HEK293 (cell line): Measurements from ENCODE around the gene TIMM50.

Source experiments
- BCL11A ChIP-seq: fragments of 450-650 bp; formaldehyde crosslinking; IDR thresholded peaks from 2 replicates; pipeline ENCODE4 v1.5.1; 2016; ENCODE audit warnings: low read depth, missing biosample characterization, missing genetic modification characterization
- HOXC10 ChIP-seq: sonication (generic); formaldehyde crosslinking; IDR thresholded peaks from 2 replicates; pipeline ENCODE4 v1.8.1; 2023; ENCODE audit warnings: mild to moderate bottlenecking, missing genetic modification reagents
- IKZF3 ChIP-seq: fragments of 450-650 bp; IDR thresholded peaks from 2 replicates; pipeline ENCODE4 v1.5.0; 2018; ENCODE audit warnings: missing biosample characterization, mild to moderate bottlenecking, missing genetic modification characterization, moderate library complexity
- KLF9 ChIP-seq: fragments of 450-650 bp; formaldehyde crosslinking; IDR thresholded peaks from 2 replicates; pipeline ENCODE4 v1.5.1; 2016; ENCODE audit warnings: missing biosample characterization, missing genetic modification characterization, low read depth
- PRDM1 ChIP-seq: fragments of 450-650 bp; formaldehyde crosslinking; IDR thresholded peaks from 2 replicates; pipeline ENCODE4; 2016; ENCODE audit warnings: missing biosample characterization, missing genetic modification characterization
- TSHZ1 ChIP-seq: fragments of 450-650 bp; formaldehyde crosslinking; IDR thresholded peaks from 2 replicates; pipeline ENCODE4 v1.5.1; 2016; ENCODE audit warnings: missing biosample characterization, missing genetic modification characterization, borderline replicate concordance
- ZBTB10 ChIP-seq: fragments of 450-650 bp; formaldehyde crosslinking; IDR thresholded peaks from 2 replicates; pipeline ENCODE4 v1.5.1; 2016; ENCODE audit warnings: missing biosample characterization, missing genetic modification characterization
- ZFHX2 ChIP-seq: fragments of 450-650 bp; formaldehyde crosslinking; conservative IDR thresholded peaks from 2 replicates; pipeline ENCODE4 v1.5.1; 2016; ENCODE audit warnings: missing biosample characterization, missing genetic modification characterization
- ZNF112 ChIP-seq: fragments of 450-650 bp; formaldehyde crosslinking; IDR thresholded peaks from 2 replicates; pipeline ENCODE4 v1.5.0; 2017; ENCODE audit warnings: missing biosample characterization, missing genetic modification characterization
- ZNF138 ChIP-seq: fragments of 450-650 bp; formaldehyde crosslinking; IDR thresholded peaks from 2 replicates; pipeline ENCODE4 v1.5.1; 2016; ENCODE audit warnings: missing biosample characterization, missing genetic modification characterization, borderline replicate concordance
- ZNF221 ChIP-seq: fragments of 450-650 bp; formaldehyde crosslinking; IDR thresholded peaks from 2 replicates; pipeline ENCODE4 v1.5.1; 2017; ENCODE audit warnings: missing biosample characterization, missing genetic modification characterization, borderline replicate concordance
- ZNF239 ChIP-seq: fragments of 450-650 bp; formaldehyde crosslinking; IDR thresholded peaks from 2 replicates; pipeline ENCODE4 v1.5.1; 2016; ENCODE audit warnings: missing biosample characterization, missing genetic modification characterization
- ZNF266 ChIP-seq: fragments of 450-650 bp; formaldehyde crosslinking; IDR thresholded peaks from 2 replicates; pipeline ENCODE4 v1.5.1; 2016; ENCODE audit warnings: missing biosample characterization, missing genetic modification characterization, low read depth
- ZNF341 ChIP-seq: fragments of 450-650 bp; formaldehyde crosslinking; IDR thresholded peaks from 2 replicates; pipeline ENCODE4; 2016; ENCODE audit warnings: low read depth, missing biosample characterization, missing genetic modification characterization
- ZNF362 ChIP-seq: fragments of 450-650 bp; formaldehyde crosslinking; IDR thresholded peaks from 2 replicates; pipeline ENCODE4 v1.5.1; 2016; ENCODE audit warnings: missing biosample characterization, missing genetic modification characterization
- ZNF366 ChIP-seq: fragments of 450-650 bp; formaldehyde crosslinking; conservative IDR thresholded peaks from 2 replicates; pipeline ENCODE4 v1.5.1; 2016; ENCODE audit warnings: missing biosample characterization, missing genetic modification characterization
- ZNF423 ChIP-seq: fragments of 450-650 bp; formaldehyde crosslinking; IDR thresholded peaks from 2 replicates; pipeline ENCODE4 v1.5.1; 2016; ENCODE audit warnings: missing biosample characterization, missing genetic modification characterization
- ZNF426 ChIP-seq: fragments of 450-650 bp; formaldehyde crosslinking; IDR thresholded peaks from 2 replicates; pipeline ENCODE4 v1.5.1; 2017; ENCODE audit warnings: missing biosample characterization, missing genetic modification characterization, mild to moderate bottlenecking, inconsistent platforms, moderate library complexity
- ZNF558 ChIP-seq: fragments of 450-650 bp; formaldehyde crosslinking; IDR thresholded peaks from 2 replicates; pipeline ENCODE4 v1.5.1; 2016; ENCODE audit warnings: missing biosample characterization, missing genetic modification characterization
- ZNF626 ChIP-seq: fragments of 450-650 bp; sonication (Bioruptor Pico); formaldehyde crosslinking; IDR thresholded peaks from 2 replicates; pipeline ENCODE4 v1.5.1; 2018; ENCODE audit warnings: missing biosample characterization, missing genetic modification characterization, inconsistent platforms
- ZNF707 ChIP-seq: fragments of 450-650 bp; formaldehyde crosslinking; IDR thresholded peaks from 2 replicates; pipeline ENCODE4 v1.5.1; 2016; ENCODE audit warnings: missing biosample characterization, missing genetic modification characterization
- TF ChIP-seq, protein P1 (sequence below): fragments of 450-650 bp; formaldehyde crosslinking; IDR thresholded peaks from 2 replicates; pipeline ENCODE4 v1.5.1; 2016; ENCODE audit warnings: missing biosample characterization, missing genetic modification characterization
- TF ChIP-seq, protein P2 (sequence below): fragments of 450-650 bp; formaldehyde crosslinking; optimal IDR thresholded peaks from 2 replicates; pipeline ENCODE3; 2016; ENCODE audit warnings: missing biosample characterization, mild to moderate bottlenecking, missing genetic modification characterization
- TF ChIP-seq, protein P3 (sequence below): fragments of 450-650 bp; formaldehyde crosslinking; IDR thresholded peaks from 2 replicates; pipeline ENCODE4 v1.5.1; 2016; ENCODE audit warnings: missing biosample characterization, missing genetic modification characterization

Gene TIMM50

GRCh38 chr19:39532233-39533002, 51.8 kb downstream of the TIMM50 start, which contains the start of gene EID2B (continued):
- TF ChIP-seq, protein P1, sequence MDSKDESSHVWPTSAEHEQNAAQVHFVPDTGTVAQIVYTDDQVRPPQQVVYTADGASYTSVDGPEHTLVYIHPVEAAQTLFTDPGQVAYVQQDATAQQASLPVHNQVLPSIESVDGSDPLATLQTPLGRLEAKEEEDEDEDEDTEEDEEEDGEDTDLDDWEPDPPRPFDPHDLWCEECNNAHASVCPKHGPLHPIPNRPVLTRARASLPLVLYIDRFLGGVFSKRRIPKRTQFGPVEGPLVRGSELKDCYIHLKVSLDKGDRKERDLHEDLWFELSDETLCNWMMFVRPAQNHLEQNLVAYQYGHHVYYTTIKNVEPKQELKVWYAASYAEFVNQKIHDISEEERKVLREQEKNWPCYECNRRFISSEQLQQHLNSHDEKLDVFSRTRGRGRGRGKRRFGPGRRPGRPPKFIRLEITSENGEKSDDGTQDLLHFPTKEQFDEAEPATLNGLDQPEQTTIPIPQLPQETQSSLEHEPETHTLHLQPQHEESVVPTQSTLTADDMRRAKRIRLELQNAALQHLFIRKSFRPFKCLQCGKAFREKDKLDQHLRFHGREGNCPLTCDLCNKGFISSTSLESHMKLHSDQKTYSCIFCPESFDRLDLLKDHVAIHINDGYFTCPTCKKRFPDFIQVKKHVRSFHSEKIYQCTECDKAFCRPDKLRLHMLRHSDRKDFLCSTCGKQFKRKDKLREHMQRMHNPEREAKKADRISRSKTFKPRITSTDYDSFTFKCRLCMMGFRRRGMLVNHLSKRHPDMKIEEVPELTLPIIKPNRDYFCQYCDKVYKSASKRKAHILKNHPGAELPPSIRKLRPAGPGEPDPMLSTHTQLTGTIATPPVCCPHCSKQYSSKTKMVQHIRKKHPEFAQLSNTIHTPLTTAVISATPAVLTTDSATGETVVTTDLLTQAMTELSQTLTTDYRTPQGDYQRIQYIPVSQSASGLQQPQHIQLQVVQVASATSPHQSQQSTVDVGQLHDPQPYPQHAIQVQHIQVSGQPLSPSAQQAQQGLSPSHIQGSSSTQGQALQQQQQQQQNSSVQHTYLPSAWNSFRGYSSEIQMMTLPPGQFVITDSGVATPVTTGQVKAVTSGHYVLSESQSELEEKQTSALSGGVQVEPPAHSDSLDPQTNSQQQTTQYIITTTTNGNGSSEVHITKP (tag by site-specific recombination) = peak; percentile 30; the same call in 1 of the 2 replicates
- no peak for TF ChIP-seq PRDM1 (tag by site-specific recombination)
- TF ChIP-seq ZNF239 = no peak
- TF ChIP-seq ZNF626 = no peak
- TF ChIP-seq ZFHX2 (tag by site-specific recombination) = peak; percentile 42
- TF ChIP-seq ZNF366 (tag by site-specific recombination) = 0 out of 2 replicates have a peak, but pooled peaks have one; percentile 14
- no peak for TF ChIP-seq ZNF112 (tag by site-specific recombination)
- peak; percentile 76 for TF ChIP-seq ZNF341
- TF ChIP-seq ZNF426 (tag by site-specific recombination) = no peak
- 0 out of 2 replicates have a peak, but pooled peaks have one; percentile 13 for TF ChIP-seq ZBTB10 (tag by site-specific recombination)
- TF ChIP-seq KLF9 (tag by site-specific recombination) = peak; percentile 52; the same call in 1 of the 2 replicates
- no peak for TF ChIP-seq ZNF423
- no peak for TF ChIP-seq TSHZ1 (tag by site-specific recombination)
- no peak for TF ChIP-seq ZNF558
- no peak for TF ChIP-seq ZNF266
- TF ChIP-seq, protein P2, sequence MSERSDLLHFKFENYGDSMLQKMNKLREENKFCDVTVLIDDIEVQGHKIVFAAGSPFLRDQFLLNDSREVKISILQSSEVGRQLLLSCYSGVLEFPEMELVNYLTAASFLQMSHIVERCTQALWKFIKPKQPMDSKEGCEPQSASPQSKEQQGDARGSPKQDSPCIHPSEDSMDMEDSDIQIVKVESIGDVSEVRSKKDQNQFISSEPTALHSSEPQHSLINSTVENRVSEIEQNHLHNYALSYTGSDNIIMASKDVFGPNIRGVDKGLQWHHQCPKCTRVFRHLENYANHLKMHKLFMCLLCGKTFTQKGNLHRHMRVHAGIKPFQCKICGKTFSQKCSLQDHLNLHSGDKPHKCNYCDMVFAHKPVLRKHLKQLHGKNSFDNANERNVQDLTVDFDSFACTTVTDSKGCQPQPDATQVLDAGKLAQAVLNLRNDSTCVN (tag by site-specific recombination) = peak; percentile 92
- no peak for TF ChIP-seq ZNF362
- TF ChIP-seq BCL11A (tag by site-specific recombination) = no peak
- TF ChIP-seq, protein P3, sequence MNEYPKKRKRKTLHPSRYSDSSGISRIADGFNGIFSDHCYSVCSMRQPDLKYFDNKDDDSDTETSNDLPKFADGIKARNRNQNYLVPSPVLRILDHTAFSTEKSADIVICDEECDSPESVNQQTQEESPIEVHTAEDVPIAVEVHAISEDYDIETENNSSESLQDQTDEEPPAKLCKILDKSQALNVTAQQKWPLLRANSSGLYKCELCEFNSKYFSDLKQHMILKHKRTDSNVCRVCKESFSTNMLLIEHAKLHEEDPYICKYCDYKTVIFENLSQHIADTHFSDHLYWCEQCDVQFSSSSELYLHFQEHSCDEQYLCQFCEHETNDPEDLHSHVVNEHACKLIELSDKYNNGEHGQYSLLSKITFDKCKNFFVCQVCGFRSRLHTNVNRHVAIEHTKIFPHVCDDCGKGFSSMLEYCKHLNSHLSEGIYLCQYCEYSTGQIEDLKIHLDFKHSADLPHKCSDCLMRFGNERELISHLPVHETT (tag by site-specific recombination) = no peak
- no peak for TF ChIP-seq HOXC10 (CRISPR knock-in tag)
- no peak for TF ChIP-seq ZNF221 (tag by site-specific recombination)
- no peak for TF ChIP-seq ZNF138 (tag by site-specific recombination)
- TF ChIP-seq IKZF3 (tag by site-specific recombination) = peak; percentile 51
- no peak for TF ChIP-seq ZNF707 (tag by site-specific recombination)
